GM18873 (cell line): ENCODE measurements around the gene TECPR1.
A peak's percentile ranks its signal among the peaks of the same experiment; 100 is the strongest.

ENCODE experiments used
- ATAC-seq: cut with Tn5 transposase; IDR thresholded peaks from one replicate; pipeline ENCODE4 v1.9.1; 2021; ENCODE audit warnings: mild to moderate bottlenecking, moderate library complexity, moderate number of reproducible peaks; ENCODE audit not compliant: unreplicated experiment, low FRiP score

TECPR1 gene

GRCh38 chr7:98252425-98253054, 508 bp upstream of the TECPR1 start:
- peak; percentile 23 for ATAC-seq

- peak; percentile 24 for ATAC-seq
Measured at GRCh38 chr7:98251231-98251600, 816 bp downstream of the TECPR1 start.

GRCh38 chr7:98250789-98251188, 1.2 kb downstream of the TECPR1 start:
- no peak for ATAC-seq

- ATAC-seq, result no peak
Measured at GRCh38 chr7:98249106-98249505, 2.9 kb downstream of the TECPR1 start.

DNA sequence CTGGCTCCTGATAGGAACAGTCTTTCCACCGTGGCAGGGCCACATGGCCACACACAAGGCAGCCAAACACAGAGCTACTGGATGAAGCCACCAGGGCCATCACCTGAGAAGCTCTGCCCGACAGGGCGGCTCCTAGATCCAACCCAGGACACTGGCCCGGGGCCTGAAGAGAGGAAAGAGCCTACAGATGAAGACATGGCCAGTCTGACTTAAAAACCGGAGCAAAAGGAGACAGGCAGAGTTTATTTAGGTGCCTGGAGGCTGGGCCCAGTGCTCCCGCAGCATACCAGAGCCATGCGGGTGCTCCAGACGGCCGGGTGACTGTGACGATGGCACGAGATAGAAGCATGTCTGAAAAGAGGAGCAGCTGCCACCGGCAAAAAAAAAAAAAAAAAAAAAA, 3.9 kb downstream of the TECPR1 start:
- no peak for ATAC-seq

- ATAC-seq, result no peak
Measured at GRCh38 chr7:98244871-98245270, 7.2 kb downstream of the TECPR1 start.

- no peak for ATAC-seq
Measured at GRCh38 chr7:98242934-98243333, 9.1 kb downstream of the TECPR1 start.

- ATAC-seq, result no peak
Measured at GRCh38 chr7:98242342-98242741, 9.7 kb downstream of the TECPR1 start.

GRCh38 chr7:98241674-98242241, 10.3 kb downstream of the TECPR1 start:
- ATAC-seq, result no peak

DNA sequence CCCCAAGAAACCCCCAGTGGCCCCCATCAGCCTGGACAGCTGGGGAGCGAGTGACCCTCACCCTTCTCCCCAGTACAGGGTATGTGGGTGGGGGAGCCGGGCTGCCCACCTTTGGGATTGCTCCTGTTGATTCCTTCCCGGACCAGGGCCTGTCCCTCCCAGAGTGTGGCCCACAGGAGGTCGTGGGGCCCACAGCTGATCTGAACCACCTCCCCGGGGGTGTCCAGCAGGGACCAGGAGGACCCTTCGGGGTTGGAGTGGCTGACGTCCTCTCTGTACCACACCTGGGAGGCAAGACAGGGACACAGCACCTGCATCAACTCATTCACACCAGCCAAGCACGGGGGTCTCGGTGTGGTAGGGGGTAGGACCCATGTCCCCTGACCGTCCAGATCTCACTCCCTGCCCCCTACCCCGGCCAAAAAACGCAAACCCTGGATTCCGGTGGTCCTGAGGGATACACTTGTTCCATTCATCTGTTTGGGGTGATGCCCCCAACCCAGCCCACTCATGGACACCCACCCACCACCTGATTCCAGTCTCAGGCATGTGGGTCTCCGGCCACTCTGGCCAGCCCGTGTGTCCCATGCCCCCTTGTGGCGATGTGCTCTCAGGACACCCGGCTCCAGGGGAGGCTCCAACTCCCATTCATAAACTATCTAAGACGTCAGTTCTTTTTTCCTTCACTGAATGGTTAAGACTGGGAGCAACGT, 10.9 kb downstream of the TECPR1 start:
- peak; percentile 53 for ATAC-seq

DNA sequence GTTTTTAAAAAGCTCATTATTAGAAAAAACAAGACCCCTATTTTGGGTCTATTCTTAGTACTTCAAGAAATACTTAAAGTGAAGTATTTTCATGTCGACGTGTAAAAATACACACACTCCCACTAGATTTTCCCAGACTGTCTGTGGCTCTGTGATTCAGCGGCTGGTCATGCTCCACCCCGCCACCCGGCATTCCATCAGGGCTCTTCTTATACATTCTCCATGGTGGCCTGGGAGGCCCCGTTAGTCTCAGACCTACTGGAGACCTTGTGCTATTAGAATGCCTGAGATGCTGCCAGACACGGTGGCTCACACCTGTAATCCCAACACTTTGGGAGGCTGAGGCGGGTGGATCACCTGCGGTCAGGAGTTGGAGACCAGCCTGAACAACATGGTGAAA, 13.1 kb downstream of the TECPR1 start:
- ATAC-seq, result no peak

DNA sequence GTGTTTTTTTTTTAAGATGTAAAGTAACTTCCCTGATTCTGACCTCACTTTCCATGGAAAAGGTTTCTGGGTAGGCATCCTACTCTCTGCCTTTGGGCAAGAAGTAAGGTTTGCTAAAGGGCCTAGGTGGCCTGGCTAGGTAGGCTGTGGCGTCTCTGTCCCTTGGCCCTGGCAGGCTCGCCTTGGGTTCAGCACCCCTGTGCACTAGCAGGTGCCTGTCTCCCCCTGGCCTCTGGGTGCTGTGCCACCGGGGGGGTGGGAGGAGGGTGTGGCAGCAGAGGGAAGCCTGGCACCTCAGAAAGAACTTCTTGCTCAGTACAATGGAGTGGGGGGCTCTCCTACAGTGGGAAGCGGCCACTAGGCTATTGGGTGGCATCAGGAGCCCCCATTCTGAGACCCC, 14.0 kb downstream of the TECPR1 start:
- ATAC-seq, result no peak

- ATAC-seq, result no peak
Measured at GRCh38 chr7:98236355-98237185, 15.5 kb downstream of the TECPR1 start.

DNA sequence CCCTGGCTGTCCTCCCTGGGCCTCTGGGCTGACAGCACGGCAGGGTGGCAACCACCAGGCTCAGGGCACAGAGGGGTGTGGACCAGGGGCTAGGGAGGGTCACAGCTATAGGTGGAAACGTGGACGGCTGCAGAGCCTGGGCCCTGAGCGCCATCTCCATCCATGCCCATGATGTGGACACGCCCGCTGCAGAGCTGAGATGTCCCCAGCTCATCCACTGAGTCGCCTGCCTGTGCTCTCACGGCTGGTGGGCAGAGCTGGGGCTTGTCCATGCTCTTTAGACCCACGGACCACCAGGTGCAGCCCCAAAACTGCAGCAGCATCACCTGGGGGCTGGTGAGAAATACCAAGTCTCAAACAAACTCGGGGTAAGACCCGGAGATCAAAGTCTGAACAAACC, 16.1 kb downstream of the TECPR1 start:
- ATAC-seq, result no peak

GRCh38 chr7:98234429-98235147, 17.4 kb downstream of the TECPR1 start:
- no peak for ATAC-seq

GRCh38 chr7:98233219-98234070, 18.6 kb downstream of the TECPR1 start:
- no peak for ATAC-seq

DNA sequence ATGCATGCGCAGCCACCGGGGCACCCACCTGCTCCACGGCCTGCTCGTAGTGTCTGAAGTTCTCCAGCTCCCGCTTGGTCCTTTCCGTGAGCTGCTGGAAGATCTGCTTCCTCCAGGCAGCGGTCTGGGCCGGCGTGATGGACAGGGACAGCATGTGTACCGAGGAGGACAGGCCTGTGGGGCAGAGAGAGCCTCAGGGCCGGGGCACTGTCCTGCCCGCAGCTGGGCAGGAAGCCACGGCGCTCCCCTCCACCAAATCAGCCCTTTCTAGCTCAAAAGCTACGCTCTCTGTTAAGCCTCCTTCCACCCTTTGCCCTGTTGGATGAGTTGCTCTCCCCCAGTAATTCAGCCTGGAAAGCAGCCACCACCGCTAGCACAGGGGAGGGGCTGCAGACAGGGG, 19.2 kb downstream of the TECPR1 start:
- ATAC-seq, result no peak

- no peak for ATAC-seq
Measured at GRCh38 chr7:98232263-98232585, 19.8 kb downstream of the TECPR1 start.

GRCh38 chr7:98231493-98232262, 20.4 kb downstream of the TECPR1 start:
- ATAC-seq, result no peak
